WERI-Rb-1 (cell line): ENCODE results near the gene TMEM236.
"Not testable (repeated sequence)": the region's sequence is repeated elsewhere in the genome, so short reads cannot be mapped to it uniquely, and the experiment has no call there.

ENCODE experiments used
- DNase-seq: peaks from one replicate; pipeline ENCODE4 v3.0.0-alpha.2; 2020
- H3K27ac ChIP-seq: fragments of 250-450 bp; sonication (Bioruptor Pico); 2 replicates; pipeline ENCODE4 v1.5.1; 2020; ENCODE audit warnings: mild to moderate bottlenecking, moderate library complexity
- H3K27me3 ChIP-seq: fragments of 250-450 bp; sonication (Bioruptor Pico); 2 replicates; pipeline ENCODE4 v1.5.1; 2021; ENCODE audit warnings: mild to moderate bottlenecking, low read depth, moderate library complexity; ENCODE audit not compliant: insufficient read depth, severe bottlenecking
- H3K36me3 ChIP-seq: fragments of 250-450 bp; sonication (Bioruptor Pico); 2 replicates; pipeline ENCODE4 v1.5.1; 2020; ENCODE audit warnings: mild to moderate bottlenecking, moderate library complexity
- H3K4me3 ChIP-seq: 2 replicates; pipeline ENCODE4 v1.5.1; 2011; ENCODE audit warnings: low read depth, mild to moderate bottlenecking, control low read depth, low read length
- H3K9me3 ChIP-seq: fragments of 250-450 bp; sonication (Bioruptor Pico); 2 replicates; pipeline ENCODE4 v1.5.1; 2021; ENCODE audit warnings: mild to moderate bottlenecking, moderate library complexity; ENCODE audit not compliant: severe bottlenecking
- TF ChIP-seq, protein P1 (sequence below): IDR thresholded peaks from 2 replicates; pipeline ENCODE4 v1.5.1; 2011; ENCODE audit warnings: low read depth, mild to moderate bottlenecking, control low read depth, inconsistent platforms, low read length

TMEM236 gene

DNA sequence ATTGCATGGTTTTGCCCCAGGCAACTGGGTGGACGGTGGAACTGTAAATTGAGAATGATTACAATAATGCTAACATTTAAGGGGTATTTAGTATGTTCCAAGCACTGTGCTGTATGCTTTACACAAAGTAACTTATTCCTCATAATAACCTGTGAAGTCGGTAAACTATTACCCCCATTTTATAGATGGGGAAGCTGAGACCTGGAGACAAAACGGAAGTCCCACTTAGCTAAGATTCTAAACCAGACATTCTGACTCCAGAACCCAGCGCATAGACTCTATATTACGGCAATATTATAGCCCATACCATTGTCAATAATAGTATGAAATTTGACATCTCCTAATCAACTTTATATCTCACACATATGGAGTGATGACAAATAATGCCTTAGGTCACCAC is 39.9 kb upstream of the TMEM236 start:
- no peak for DNase-seq
- Histone ChIP-seq H3K36me3 (peaks cover 3% of the 10 kb centered on the region; the same call in 1 of the 2 replicates), H3K27ac (no peak overlapping the region), H3K4me3 (no peak overlapping the region), H3K9me3 (no peaks in the 10 kb centered on the region), H3K27me3 (no peaks in the 10 kb centered on the region)
- TF ChIP-seq, protein P1, sequence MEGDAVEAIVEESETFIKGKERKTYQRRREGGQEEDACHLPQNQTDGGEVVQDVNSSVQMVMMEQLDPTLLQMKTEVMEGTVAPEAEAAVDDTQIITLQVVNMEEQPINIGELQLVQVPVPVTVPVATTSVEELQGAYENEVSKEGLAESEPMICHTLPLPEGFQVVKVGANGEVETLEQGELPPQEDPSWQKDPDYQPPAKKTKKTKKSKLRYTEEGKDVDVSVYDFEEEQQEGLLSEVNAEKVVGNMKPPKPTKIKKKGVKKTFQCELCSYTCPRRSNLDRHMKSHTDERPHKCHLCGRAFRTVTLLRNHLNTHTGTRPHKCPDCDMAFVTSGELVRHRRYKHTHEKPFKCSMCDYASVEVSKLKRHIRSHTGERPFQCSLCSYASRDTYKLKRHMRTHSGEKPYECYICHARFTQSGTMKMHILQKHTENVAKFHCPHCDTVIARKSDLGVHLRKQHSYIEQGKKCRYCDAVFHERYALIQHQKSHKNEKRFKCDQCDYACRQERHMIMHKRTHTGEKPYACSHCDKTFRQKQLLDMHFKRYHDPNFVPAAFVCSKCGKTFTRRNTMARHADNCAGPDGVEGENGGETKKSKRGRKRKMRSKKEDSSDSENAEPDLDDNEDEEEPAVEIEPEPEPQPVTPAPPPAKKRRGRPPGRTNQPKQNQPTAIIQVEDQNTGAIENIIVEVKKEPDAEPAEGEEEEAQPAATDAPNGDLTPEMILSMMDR = no peak

DNA sequence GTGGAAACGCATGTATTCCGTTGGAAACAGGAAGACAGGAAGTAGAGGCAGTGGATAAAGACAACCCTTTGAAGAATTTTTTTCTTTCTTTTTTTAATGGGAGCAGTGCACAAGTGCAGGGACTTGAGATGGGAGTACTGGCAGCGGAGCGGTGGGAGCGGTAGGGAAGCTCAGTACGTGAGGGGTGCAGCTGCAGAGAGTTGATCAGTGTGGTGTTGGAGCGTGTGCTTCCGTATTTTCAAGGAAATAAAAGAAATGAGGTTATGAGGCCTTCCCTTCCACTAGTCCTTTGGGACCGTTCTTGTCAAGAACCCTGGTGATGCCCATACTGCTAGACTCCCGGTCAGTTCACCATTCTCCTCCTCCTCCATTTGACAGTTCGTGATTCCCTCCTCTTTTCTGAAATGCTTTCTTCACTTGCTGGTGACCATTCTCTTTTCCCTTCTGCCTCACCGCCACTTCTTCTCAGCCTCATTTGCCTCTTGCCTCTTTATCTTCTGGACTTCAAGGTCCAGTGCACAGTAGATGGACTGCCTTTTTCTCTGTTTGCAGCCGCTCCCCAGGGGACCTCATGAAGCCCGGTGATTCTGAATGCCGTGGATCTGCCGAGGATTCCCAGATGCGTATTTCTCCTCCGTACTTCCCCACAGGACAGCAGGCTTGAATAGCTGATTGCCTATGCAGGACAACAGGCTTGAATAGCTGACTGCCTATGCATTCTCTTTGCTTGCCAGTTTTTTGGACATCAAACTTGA is 39.1 kb upstream of the TMEM236 start:
- H3K36me3 ChIP-seq = peaks cover 3% of the 10 kb centered on the region; the same call in 1 of the 2 replicates

DNA sequence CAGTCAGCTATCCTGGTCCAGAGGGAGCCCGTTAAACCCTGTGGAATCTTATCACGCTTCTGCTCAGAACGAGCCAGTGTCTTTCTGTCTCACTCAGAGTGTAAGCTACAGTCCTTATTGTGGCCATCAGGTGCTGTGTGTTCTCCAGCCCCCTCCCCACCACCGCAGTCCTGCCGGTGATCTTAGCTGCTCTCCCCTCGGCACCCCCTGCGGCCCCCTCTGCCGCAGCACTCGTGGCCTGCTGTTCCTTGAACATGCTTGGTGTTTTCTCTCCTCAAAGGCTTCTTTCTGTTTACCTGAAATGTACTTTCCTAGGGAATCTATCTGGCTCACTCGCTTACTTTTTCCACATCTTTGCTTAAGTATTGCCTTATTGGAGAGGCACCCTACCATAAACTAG is 38.2 kb upstream of the TMEM236 start:
- no peak overlapping the region for H3K27ac ChIP-seq
- H3K9me3 ChIP-seq = no peaks in the 10 kb centered on the region
- DNase-seq = no peak
- TF ChIP-seq, protein P1 = no peak
- peaks cover 3% of the 10 kb centered on the region; the same call in 1 of the 2 replicates for H3K36me3 ChIP-seq
- H3K27me3 ChIP-seq = no peaks in the 10 kb centered on the region
- H3K4me3 ChIP-seq = no peak overlapping the region

More for the DNA sequence above, 39.1 kb upstream of the TMEM236 start:
- TF ChIP-seq, protein P1 = no peak
- Histone ChIP-seq H3K4me3 (no peak overlapping the region), H3K9me3 (no peaks in the 10 kb centered on the region), H3K27me3 (no peaks in the 10 kb centered on the region), H3K27ac (no peak overlapping the region)
- DNase-seq = no peak

DNA sequence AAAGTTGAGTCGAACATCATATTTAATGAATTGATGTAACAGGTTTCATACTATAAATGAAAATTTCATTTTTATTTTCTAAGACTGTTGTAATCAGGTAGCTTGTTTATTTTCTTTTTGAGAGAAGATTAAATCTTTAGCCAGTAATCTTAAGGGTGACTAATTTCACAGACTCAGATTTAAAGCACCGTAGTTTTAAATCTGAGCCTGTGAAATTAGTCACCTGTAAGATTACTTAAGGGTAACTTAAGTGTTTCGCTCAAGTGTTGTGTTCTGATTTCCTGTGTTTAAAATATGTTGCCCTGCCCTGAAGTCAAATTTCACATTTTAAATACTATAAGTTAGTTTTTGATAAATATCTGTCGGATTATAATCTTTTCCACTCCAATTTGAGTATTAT is 35.8 kb upstream of the TMEM236 start:
- Histone ChIP-seq H3K36me3 (peaks cover 3% of the 10 kb centered on the region; the same call in 1 of the 2 replicates), H3K27me3 (no peaks in the 10 kb centered on the region), H3K9me3 (no peaks in the 10 kb centered on the region), H3K4me3 (no peak overlapping the region), H3K27ac (no peak overlapping the region)
- TF ChIP-seq, protein P1 = no peak
- DNase-seq = no peak

DNA sequence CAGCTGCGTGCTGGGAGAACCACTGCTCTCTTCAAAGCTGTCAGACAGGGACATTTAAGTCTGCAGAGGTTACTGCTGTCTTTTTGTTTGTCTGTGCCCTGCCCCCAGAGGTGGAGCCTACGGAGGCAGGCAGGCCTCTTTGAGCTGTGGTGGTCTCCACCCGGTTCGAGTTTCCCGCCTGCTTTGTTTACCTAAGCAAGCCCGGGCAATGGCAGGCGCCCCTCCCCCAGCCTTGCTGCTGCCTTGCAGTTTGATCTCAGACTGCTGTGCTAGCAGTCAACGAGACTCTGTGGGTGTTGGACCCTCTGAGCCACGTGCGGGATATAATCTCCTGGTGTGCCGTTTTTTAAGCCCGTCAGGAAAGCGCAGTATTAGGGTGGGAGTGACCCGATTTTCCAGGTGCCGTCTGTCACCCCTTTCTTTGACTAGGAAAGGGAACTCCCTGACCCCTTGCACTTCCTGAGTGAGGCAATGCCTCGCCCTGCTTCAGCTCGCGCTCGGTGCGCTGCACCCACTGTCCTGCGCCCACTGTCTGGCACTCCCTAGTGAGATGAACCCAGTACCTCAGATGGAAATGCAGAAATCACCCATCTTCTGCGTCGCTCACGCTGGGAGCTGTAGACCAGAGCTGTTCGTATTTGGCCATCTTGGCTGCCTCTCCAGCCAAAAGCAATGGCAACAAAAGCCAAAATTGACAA is 29.5 kb upstream of the TMEM236 start:
- H3K27ac ChIP-seq, H3K36me3 ChIP-seq, H3K4me3 ChIP-seq, H3K27me3 ChIP-seq, H3K9me3 ChIP-seq, DNase-seq: not testable (repeated sequence)

DNA sequence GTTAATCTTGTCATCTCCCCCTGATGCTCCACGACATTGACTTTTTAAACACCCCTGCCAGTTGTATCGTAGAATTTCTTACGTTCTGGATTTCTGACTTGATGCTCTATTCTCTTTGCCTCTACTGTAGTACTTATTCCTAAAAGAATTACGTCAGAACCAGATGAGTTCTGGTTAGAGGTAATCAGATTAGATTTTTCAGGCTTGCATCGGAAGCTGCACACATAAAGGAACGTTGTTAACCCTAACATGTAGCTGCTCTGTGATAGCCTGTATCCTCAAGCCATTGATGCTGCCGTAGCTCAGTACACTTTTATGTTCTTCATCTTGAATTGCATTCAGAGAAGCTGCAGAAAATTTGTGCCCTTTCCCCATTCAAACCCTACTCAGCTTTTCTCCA is 26.3 kb upstream of the TMEM236 start:
- no peak overlapping the region for H3K27ac ChIP-seq
- H3K4me3 ChIP-seq = no peak overlapping the region
- no peaks in the 10 kb centered on the region for H3K27me3 ChIP-seq
- no peaks in the 10 kb centered on the region for H3K36me3 ChIP-seq
- DNase-seq = no peak
- TF ChIP-seq, protein P1 = no peak
- no peaks in the 10 kb centered on the region for H3K9me3 ChIP-seq
